ENCODE data around the gene PPOX.

DNA sequence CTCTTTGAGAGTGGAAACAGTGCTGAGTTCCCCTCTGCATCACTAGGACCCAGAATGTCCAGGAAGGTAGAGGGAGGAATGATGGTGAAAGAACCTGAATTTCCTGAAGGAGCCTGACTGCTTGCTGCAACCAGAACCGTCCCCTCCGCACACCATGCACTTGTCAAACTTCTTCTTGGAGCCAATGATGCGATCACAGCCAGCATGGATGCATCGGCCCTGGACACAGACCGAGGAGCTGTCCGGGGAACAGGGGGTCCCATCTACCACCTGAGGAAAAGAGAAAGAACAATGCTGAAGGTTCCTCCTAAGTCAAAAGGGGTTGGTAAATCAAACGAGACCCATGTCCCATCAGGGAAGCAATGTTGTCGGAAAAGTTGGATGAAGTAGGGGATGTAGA, 25.7 kb downstream of the PPOX start:
- TF ChIP-seq, protein P1, sequence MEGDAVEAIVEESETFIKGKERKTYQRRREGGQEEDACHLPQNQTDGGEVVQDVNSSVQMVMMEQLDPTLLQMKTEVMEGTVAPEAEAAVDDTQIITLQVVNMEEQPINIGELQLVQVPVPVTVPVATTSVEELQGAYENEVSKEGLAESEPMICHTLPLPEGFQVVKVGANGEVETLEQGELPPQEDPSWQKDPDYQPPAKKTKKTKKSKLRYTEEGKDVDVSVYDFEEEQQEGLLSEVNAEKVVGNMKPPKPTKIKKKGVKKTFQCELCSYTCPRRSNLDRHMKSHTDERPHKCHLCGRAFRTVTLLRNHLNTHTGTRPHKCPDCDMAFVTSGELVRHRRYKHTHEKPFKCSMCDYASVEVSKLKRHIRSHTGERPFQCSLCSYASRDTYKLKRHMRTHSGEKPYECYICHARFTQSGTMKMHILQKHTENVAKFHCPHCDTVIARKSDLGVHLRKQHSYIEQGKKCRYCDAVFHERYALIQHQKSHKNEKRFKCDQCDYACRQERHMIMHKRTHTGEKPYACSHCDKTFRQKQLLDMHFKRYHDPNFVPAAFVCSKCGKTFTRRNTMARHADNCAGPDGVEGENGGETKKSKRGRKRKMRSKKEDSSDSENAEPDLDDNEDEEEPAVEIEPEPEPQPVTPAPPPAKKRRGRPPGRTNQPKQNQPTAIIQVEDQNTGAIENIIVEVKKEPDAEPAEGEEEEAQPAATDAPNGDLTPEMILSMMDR (IDR thresholded peaks at IDR 0.05; ENCODE audit: insufficient read depth, low read length, poor library complexity, severe bottlenecking), result no peak
- TF ChIP-seq EZH2phosphoT487 (conservative IDR thresholded peaks at IDR 0.05; ENCODE audit: low read length), result no peak
